ENCODE measurements around the gene WNT5B.

- TF ChIP-seq, protein P1, sequence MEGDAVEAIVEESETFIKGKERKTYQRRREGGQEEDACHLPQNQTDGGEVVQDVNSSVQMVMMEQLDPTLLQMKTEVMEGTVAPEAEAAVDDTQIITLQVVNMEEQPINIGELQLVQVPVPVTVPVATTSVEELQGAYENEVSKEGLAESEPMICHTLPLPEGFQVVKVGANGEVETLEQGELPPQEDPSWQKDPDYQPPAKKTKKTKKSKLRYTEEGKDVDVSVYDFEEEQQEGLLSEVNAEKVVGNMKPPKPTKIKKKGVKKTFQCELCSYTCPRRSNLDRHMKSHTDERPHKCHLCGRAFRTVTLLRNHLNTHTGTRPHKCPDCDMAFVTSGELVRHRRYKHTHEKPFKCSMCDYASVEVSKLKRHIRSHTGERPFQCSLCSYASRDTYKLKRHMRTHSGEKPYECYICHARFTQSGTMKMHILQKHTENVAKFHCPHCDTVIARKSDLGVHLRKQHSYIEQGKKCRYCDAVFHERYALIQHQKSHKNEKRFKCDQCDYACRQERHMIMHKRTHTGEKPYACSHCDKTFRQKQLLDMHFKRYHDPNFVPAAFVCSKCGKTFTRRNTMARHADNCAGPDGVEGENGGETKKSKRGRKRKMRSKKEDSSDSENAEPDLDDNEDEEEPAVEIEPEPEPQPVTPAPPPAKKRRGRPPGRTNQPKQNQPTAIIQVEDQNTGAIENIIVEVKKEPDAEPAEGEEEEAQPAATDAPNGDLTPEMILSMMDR (IDR thresholded peaks at IDR 0.05) = no peak
- no peak for TF ChIP-seq POLR2A (IDR thresholded peaks at IDR 0.05)
Observed at GRCh38 chr12:1608713-1609119, 20.3 kb upstream of the WNT5B start.
